ENCODE data around the gene MANF.

GRCh38 chr3:51393564-51393963, 8.5 kb downstream of the MANF start:
- no peak for TF ChIP-seq CTCF (IDR thresholded peaks at IDR 0.05; ENCODE audit: low read depth, low read length)
- TF ChIP-seq EZH2phosphoT487 (IDR thresholded peaks at IDR 0.05; ENCODE audit: low read depth) = no peak

Data from OCI-LY3 (cell line).